Fibroblast of lung (primary cell): ENCODE data around the gene SDF2L1. TPM values are rescaled to one million over a fixed set of nuclear protein-coding genes. Genes with fewer than 3 reads are reported as not detected.
A peak's percentile ranks its signal among the peaks of the same experiment; 100 is the strongest.

Experiments used
- DNase-seq, 2 donors: peaks; one replicate each; pipeline versions ENCODE4 v3.0.0 to v3.0.0-alpha.2; 2010; ENCODE audit warnings: low read depth in 2 of 2
- H2AFZ ChIP-seq: 2 replicates; pipeline ENCODE4 v1.5.1; 2012; ENCODE audit warnings: low read length, control low read depth, inconsistent platforms
- H3K27ac ChIP-seq: 2 replicates; pipeline ENCODE4 v1.5.1; 2011; ENCODE audit warnings: low read length, control low read depth; ENCODE audit not compliant: insufficient read depth
- H3K27me3 ChIP-seq: 2 replicates; pipeline ENCODE4 v1.5.1; 2011; ENCODE audit warnings: mild to moderate bottlenecking, low read length; ENCODE audit not compliant: control insufficient read depth, insufficient read depth
- H3K36me3 ChIP-seq: 2 replicates; pipeline ENCODE4 v1.5.1; 2011; ENCODE audit warnings: low read length; ENCODE audit not compliant: control insufficient read depth, insufficient read depth
- H3K4me1 ChIP-seq: 2 replicates; pipeline ENCODE4 v1.5.1; 2011; ENCODE audit warnings: low read length; ENCODE audit not compliant: control insufficient read depth, insufficient read depth; ENCODE audit errors: extremely low read depth
- H3K4me2 ChIP-seq: 2 replicates; pipeline ENCODE4 v1.5.1; 2011; ENCODE audit warnings: low read length, control low read depth; ENCODE audit not compliant: insufficient read depth; ENCODE audit errors: extremely low read depth
- H3K4me3 ChIP-seq, 4 experiments: fragments of 200-600 bp in 1 of 4; sonication (generic) in 1 of 4; replicated peaks in 1 of 4; 2 replicates each; pipeline ENCODE4 v1.5.1; 2011 to 2016; ENCODE audit warnings: low read length in 4 of 4, low read depth in 3 of 4, mild to moderate bottlenecking in 3 of 4, control low read depth in 2 of 4, inconsistent platforms in 1 of 4, mixed read lengths in 1 of 4; ENCODE audit not compliant: insufficient read depth in 1 of 4; ENCODE audit errors: control extremely low read depth in 1 of 4
- H3K79me2 ChIP-seq: 2 replicates; pipeline ENCODE4 v1.5.1; 2012; ENCODE audit warnings: mild to moderate bottlenecking, low read length, inconsistent platforms; ENCODE audit not compliant: control insufficient read depth, insufficient read depth
- H3K9ac ChIP-seq: 2 replicates; pipeline ENCODE4 v1.5.1; 2011; ENCODE audit warnings: mild to moderate bottlenecking, low read length, control low read depth; ENCODE audit not compliant: insufficient read depth
- H3K9me3 ChIP-seq: 2 replicates; pipeline ENCODE4 v1.5.1; 2012; ENCODE audit warnings: low read depth, low read length; ENCODE audit not compliant: control insufficient read depth, insufficient read depth
- H4K20me1 ChIP-seq: 2 replicates; pipeline ENCODE4 v1.5.1; 2011; ENCODE audit warnings: low read length; ENCODE audit not compliant: control insufficient read depth, insufficient read depth; ENCODE audit errors: extremely low read depth
- CTCF ChIP-seq, 2 donors: IDR thresholded peaks in 1 of 2; conservative IDR thresholded peaks in 1 of 2; 1 replicate in 1 of 2; 2 replicates in 1 of 2; pipeline ENCODE4 v1.5.1; 2011 to 2012; ENCODE audit warnings: low read length in 2 of 2, control low read depth in 1 of 2, inconsistent platforms in 1 of 2, low read depth in 1 of 2, mild to moderate bottlenecking in 1 of 2
- EZH2 ChIP-seq: IDR thresholded peaks from 2 replicates; pipeline ENCODE4 v1.5.1; 2012; ENCODE audit warnings: low read length, control low read depth, mild to moderate bottlenecking; ENCODE audit errors: missing control alignments
- polyA plus RNA-seq, 2 donors: library from polyadenylated mRNA; depleted of rRNA in 1 of 2; stranded (reverse) in 1 of 2; unstranded in 1 of 2; fragments of >200 nt; gene quantifications; 2 replicates each; pipeline ENCODE4 v1.2.1, GENCODE V29; 2011 to 2012; ENCODE audit warnings: missing spikeins in 1 of 2
- total RNA-seq: library from RNA; depleted of rRNA; stranded (reverse); fragments of >200 nt; gene quantifications from 2 replicates; pipeline ENCODE4 v1.2.1, GENCODE V29; 2014

SDF2L1 gene
- total and polyA plus RNA-seq, 2 donors (not counting 1 experiment from before 2014, with no cell fraction given): 12.0 to 13.2 TPM

DNA sequence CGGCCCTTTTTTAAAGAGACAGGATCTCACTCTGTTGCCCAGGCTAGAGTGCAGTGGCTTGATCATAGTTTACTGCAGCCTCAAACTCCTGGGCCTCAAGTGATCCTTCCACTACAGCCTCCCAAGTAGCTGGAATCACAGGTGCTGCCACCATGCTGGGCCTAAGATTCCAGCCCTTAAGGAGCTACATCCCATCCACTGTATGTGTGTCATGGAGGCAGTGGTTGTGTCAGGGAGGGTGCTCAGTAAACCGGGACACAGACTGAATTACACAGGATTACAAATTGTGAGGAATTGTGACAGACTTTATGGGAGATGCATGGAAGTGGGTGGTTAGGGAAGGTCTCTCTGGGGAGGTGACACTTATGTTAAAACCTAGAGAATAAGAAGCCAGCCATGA, 21.6 kb downstream of the SDF2L1 start:
- Histone ChIP-seq H3K36me3 (no peaks in the 10 kb centered on the region), H3K9ac (no peak overlapping the region), H3K9me3 (no peaks in the 10 kb centered on the region), H3K27ac (no peak overlapping the region), H2AFZ (no peak overlapping the region), H4K20me1 (no peaks in the 10 kb centered on the region), H3K4me3 (no peak overlapping the region), H3K27me3 (no peaks in the 10 kb centered on the region), H3K4me1 (no peaks in the 10 kb centered on the region), H3K79me2 (peaks cover 7% of the 10 kb centered on the region), H3K4me2 (no peak overlapping the region)
- DNase-seq: no peak
- TF ChIP-seq CTCF (conservative IDR thresholded peaks at IDR 0.05 in 1 of 2, IDR thresholded peaks at IDR 0.05 in 1 of 2; ENCODE audit: low read depth in 1 of 2, low read length in 2 of 2): no peak
- TF ChIP-seq EZH2: no peak

GRCh38 chr22:21665047-21665851, 23.1 kb downstream of the SDF2L1 start:
- peak overlapping the region; percentile 42 for H2AFZ ChIP-seq
- no peak for DNase-seq
- H3K4me2 ChIP-seq: peak overlapping the region; percentile 44
- H3K4me3 ChIP-seq: peak overlapping the region; percentile 46 to 90 (median 75)
- H4K20me1 ChIP-seq: no peaks in the 10 kb centered on the region
- H3K36me3 ChIP-seq: no peaks in the 10 kb centered on the region
- no peaks in the 10 kb centered on the region for H3K4me1 ChIP-seq
- H3K9me3 ChIP-seq: no peaks in the 10 kb centered on the region
- peak overlapping the region; percentile 74 for H3K9ac ChIP-seq
- TF ChIP-seq CTCF (conservative IDR thresholded peaks at IDR 0.05 in 1 of 2, IDR thresholded peaks at IDR 0.05 in 1 of 2; ENCODE audit: low read depth in 1 of 2, low read length in 2 of 2): no peak
- peak overlapping the region; percentile 71 for H3K27ac ChIP-seq
- peaks cover 10% of the 10 kb centered on the region for H3K79me2 ChIP-seq
- no peaks in the 10 kb centered on the region for H3K27me3 ChIP-seq

- H3K4me3 ChIP-seq: peak overlapping the region; percentile 46 to 90 (median 75)
- peak overlapping the region; percentile 71 for H3K27ac ChIP-seq
- no peaks in the 10 kb centered on the region for H3K4me1 ChIP-seq
- no peak for DNase-seq
- H3K79me2 ChIP-seq: peaks cover 10% of the 10 kb centered on the region
- TF ChIP-seq EZH2: no peak
- peaks cover 5% of the 10 kb centered on the region for H3K36me3 ChIP-seq
- no peaks in the 10 kb centered on the region for H3K27me3 ChIP-seq
- no peaks in the 10 kb centered on the region for H3K9me3 ChIP-seq
- no peak overlapping the region for H3K9ac ChIP-seq
- peak overlapping the region; percentile 11 for H3K4me2 ChIP-seq
- H2AFZ ChIP-seq: no peak overlapping the region
- no peaks in the 10 kb centered on the region for H4K20me1 ChIP-seq
Observed at GRCh38 chr22:21666786-21667185, 24.7 kb downstream of the SDF2L1 start.
